NCI-H2171 treated with DMSO at 0.1 percent for 48 hours (cell line): ENCODE measurements around the gene CLEC2L.
A peak's percentile ranks its signal among the peaks of the same experiment; 100 is the strongest.

Source experiments
- DNase-seq: peaks from one replicate; lab custom pipeline; 2025; lab: John Stamatoyannopoulos, UW

CLEC2L gene

DNA sequence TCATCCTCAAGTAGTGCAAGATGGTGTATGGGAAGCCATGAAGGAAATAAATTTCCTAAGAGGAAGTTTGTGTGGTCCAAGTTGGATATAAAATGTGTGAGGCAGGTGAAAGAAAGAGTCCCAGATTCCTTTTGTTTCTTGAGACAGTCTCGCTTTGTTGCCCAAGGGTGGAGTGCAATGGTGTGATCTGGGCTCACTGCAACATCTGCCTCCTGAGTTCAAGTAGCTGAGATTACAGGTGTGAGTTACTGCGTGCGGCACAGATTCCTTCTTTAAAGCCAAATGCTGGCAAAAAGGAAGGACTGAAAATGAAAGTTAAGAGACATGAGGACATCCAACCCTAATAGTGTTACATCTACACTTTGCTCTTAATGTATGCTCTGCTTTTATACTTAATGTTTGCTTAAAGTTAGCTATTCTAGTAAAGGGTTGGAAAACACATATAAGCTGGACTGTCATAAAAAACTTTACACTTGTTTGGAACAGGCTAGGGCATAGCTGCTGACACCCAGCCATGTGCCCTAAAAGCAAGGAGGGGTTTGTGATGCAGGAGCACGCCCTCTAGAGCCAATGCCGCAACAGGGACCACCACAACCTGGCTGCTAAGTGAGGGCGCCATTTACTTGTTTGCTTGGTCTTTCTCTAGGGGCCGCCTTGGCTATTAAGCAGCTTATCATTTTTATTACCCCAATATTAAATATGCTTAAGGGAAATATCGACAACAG, 34.5 kb downstream of the CLEC2L start:
- DNase-seq = peak; percentile 27

DNA sequence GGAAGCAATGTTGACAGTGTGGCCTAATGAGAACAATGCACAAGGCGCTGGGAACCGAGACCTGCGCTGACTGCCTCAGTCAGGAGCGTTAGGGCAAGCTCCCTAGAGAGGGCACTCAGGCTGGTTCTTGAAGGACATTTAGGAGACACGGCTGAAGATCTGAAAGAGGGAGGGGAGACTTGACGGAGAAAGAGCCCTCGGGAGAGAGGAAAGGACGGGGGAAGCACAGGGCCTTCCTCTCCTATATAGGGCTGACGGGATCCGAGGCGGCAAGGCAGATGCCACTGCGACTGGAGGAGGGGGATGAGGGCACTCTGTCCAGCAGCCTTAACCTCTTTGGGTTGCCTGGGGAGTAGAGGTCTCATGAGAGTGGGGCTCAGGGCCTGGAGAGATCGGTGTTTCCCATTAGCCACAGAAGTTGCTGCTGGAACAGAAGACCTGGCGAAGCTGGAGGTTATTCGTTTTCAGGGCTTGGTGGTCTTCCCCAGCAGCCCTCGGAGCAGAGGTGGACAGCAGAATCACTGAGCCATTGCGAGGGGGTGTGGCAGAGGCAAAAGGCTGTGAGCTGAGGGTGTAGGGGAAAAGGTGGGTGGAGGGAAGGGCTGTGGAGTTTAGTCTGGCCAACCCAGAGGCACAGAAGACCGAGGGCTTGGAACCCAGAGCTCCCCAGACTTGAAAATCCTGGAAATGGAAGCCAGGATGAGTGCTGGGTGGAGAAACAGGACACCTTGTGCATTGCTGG, 36.0 kb downstream of the CLEC2L start:
- DNase-seq = no peak

GRCh38 chr7:139560199-139560598, 36.7 kb downstream of the CLEC2L start:
- no peak for DNase-seq

DNA sequence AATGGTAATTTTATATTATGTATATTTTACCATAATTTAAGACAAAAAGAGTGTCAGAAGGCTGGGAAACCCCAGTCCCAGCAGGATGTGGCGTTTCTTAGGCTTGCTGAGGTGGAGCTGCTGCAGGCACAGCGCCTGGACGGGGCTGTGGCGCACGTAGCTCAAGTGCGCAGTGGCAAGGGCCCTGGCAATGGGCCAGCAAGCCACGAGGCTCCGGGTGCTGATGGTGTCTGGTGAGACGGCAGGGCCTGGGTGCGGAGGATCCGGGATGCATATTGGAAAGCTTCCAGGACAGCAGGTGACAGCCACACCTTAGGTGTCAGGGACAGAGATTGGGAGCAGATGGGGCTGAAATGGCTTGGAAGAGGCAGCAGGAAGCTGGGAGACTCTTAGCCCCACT, 37.2 kb downstream of the CLEC2L start:
- DNase-seq = peak; percentile 99

DNA sequence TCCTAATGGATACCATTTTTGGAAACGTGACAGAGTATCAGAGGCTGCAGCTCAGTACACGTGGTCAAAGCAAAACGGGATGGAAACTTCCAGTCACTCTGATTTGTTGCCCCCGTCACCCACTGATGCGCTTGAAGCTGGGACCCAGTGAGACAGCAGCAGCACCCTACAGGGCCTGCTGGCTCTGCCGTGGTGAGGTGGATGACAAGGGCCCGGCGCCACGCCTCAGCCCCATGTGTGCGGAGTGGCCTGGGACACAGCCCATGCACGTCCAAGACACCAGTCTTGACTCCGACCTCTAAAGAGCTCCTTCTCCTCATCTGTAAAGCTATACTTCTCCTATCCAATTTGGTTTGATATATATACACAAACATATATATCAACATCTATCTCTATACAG, 39.0 kb downstream of the CLEC2L start:
- DNase-seq = no peak

- no peak for DNase-seq
Measured at GRCh38 chr7:139562961-139563565, 39.6 kb downstream of the CLEC2L start.

GRCh38 chr7:139563856-139564255, 40.4 kb downstream of the CLEC2L start:
- no peak for DNase-seq

GRCh38 chr7:139566075-139566474, 42.6 kb downstream of the CLEC2L start:
- no peak for DNase-seq

- no peak for DNase-seq
Measured at GRCh38 chr7:139566736-139567646, 43.5 kb downstream of the CLEC2L start.

GRCh38 chr7:139567647-139568345, 44.3 kb downstream of the CLEC2L start:
- DNase-seq = no peak

DNA sequence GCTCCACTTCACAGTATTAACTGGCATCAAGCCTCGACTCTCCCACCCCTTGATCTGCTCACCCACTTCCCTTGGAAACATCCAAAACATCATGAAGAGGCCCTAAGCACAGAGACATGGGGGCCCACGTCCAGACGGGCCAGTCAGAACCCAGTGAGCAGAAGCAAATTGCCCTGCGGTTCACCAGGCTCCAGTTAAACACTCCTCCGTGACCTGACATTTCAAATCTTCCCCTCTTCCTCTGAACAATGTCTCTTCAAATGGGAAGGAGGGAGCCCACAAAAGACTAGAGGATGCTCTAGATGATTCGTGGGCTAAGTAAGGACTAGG, 44.8 kb downstream of the CLEC2L start:
- DNase-seq = no peak

GRCh38 chr7:139568813-139569490, 45.5 kb downstream of the CLEC2L start:
- DNase-seq = no peak

DNA sequence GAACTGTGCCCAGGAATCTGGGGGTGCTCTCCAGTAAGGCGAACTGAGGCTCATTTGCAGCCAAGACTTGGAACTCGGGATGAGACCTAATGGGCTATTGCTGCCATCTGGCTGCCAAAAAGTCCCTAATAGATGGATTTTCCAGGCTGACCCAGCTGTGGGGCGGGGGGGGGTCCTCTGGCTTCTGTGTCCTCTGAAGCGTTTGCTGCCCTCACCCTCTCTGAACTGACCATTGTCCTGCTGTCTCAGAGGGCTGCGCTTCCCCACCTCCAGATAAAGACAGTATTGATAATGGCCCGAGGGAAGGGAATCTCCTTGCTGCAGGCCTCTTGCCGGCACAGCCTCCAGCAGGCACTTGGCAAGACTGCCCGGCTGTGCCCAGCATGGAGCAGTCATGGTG, 46.6 kb downstream of the CLEC2L start:
- no peak for DNase-seq

DNA sequence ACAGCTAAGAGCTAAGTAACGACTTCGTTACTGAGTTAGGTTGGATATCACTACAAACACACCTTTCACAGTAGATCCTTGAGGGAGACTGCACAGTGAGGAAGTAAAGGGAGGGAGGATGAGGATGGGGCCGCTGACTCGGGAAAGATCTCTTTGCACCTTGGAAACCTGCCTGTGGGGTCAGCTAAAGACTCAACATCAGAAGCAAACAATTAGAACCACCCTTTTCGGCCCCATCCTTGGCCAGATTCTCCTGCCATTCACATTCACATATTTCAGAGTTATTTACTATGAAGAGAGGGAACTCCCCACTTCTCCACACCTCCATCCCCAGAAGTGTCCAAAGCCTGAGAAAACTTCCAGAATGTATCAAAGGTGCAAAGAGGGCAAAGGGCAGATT, 47.1 kb downstream of the CLEC2L start:
- DNase-seq = no peak

- DNase-seq = no peak
Measured at GRCh38 chr7:139571190-139571589, 47.7 kb downstream of the CLEC2L start.

DNA sequence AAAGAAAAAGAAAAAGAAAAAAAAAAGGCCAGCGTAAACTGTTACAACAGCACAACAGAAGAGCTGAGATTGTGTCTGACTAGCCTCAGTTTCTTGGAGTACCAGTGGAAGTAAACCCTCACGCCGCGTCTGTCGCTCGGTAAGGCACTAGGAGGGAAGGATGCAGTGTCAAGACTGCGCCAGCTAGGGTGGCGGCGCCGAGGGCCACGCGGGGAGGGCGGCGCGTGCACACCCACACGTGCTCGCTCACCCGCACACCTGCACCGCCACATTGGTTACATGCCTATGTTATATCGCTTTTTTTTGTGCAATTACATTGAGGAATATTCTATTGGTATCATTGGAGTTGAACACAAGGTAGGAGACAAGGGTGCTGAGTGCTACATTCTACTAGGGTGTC, 48.2 kb downstream of the CLEC2L start:
- DNase-seq = no peak

GRCh38 chr7:139572071-139572470, 48.6 kb downstream of the CLEC2L start:
- DNase-seq = no peak

DNA sequence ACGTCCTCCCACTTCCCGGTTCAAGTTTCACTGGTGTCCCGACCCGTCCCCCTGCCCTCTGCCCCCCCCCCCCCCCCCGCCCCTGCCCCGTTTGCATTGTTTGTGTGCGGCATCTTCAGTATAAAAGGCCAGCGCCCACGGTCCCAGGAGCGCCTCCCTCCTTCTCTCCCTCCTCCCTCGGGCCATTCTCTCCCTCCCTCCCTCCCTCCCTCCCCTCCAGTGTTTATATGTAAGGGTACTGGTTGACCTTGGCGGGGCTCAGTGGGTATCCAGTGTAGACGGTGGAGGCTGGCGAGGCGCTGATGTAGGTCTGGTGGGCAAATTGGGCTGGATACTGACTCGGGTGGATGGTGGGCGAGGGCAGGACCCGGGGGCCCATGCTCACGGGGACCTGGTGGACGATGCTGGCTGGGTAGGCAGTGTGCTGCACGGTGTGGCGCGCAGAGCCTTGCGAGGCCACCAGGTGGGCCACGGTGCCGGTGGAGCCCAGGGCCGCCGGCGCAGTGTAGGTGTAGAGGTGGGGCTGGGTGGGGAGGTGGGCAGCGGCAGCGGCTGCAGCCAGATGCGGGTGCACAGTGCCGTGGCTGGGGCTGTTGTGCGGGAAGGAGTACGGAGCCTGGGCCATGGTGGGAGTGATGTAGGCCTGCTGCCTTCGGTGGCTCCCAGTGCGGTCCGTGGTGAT, 49.4 kb downstream of the CLEC2L start:
- DNase-seq = no peak

DNA sequence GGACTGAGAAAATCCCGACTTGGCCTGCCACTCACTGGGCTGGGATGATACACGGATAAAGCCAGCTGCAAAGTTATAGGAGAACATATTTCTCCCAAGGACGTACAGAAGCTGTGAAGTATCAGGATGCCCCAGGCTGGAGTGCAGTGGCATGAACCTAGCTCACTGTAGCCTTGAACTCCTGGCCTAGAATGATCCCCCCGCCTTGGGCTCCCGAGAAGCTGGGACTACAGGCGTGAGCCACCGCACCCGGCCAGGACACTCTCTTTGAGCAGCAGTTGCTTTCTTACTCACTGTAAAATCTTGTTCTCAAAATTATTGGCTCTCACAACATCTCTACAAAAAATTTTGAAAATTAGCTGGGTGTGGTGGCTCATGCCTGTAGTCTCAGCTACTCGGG, 50.4 kb downstream of the CLEC2L start:
- no peak for DNase-seq

GRCh38 chr7:139574618-139575337, 51.3 kb downstream of the CLEC2L start:
- DNase-seq = no peak
